Subcutaneous adipose tissue (tissue), 4 donors: ENCODE measurements around the gene STK35. TPM values are rescaled to one million over a fixed set of nuclear protein-coding genes. Genes with fewer than 3 reads are reported as not detected.

Source experiments
- total RNA-seq, 4 donors: library from RNA; depleted of rRNA; stranded (reverse); fragments of >200 nt; gene quantifications; one replicate each; pipeline ENCODE4 v1.1.0, GENCODE V29; 2016
- TF ChIP-seq, protein P1 (sequence below): fragments of 450-650 bp; IDR thresholded peaks from one replicate; pipeline ENCODE4 v1.5.1; 2016; ENCODE audit warnings: low read depth, mild to moderate bottlenecking, control low read depth, antibody characterized with exemption, moderate library complexity

The STK35 gene
- total RNA-seq, 4 donors from 2014 or later: 8.8 to 28.1 (median 11.1) TPM

GRCh38 chr20:2169456-2170088 is 67.9 kb downstream of the STK35 start:
- TF ChIP-seq, protein P1, sequence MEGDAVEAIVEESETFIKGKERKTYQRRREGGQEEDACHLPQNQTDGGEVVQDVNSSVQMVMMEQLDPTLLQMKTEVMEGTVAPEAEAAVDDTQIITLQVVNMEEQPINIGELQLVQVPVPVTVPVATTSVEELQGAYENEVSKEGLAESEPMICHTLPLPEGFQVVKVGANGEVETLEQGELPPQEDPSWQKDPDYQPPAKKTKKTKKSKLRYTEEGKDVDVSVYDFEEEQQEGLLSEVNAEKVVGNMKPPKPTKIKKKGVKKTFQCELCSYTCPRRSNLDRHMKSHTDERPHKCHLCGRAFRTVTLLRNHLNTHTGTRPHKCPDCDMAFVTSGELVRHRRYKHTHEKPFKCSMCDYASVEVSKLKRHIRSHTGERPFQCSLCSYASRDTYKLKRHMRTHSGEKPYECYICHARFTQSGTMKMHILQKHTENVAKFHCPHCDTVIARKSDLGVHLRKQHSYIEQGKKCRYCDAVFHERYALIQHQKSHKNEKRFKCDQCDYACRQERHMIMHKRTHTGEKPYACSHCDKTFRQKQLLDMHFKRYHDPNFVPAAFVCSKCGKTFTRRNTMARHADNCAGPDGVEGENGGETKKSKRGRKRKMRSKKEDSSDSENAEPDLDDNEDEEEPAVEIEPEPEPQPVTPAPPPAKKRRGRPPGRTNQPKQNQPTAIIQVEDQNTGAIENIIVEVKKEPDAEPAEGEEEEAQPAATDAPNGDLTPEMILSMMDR: no peak

GRCh38 chr20:2170404-2170803 is 68.8 kb downstream of the STK35 start:
- TF ChIP-seq, protein P1: no peak

- TF ChIP-seq, protein P1: no peak
Observed at GRCh38 chr20:2171266-2171790, 69.7 kb downstream of the STK35 start.

DNA sequence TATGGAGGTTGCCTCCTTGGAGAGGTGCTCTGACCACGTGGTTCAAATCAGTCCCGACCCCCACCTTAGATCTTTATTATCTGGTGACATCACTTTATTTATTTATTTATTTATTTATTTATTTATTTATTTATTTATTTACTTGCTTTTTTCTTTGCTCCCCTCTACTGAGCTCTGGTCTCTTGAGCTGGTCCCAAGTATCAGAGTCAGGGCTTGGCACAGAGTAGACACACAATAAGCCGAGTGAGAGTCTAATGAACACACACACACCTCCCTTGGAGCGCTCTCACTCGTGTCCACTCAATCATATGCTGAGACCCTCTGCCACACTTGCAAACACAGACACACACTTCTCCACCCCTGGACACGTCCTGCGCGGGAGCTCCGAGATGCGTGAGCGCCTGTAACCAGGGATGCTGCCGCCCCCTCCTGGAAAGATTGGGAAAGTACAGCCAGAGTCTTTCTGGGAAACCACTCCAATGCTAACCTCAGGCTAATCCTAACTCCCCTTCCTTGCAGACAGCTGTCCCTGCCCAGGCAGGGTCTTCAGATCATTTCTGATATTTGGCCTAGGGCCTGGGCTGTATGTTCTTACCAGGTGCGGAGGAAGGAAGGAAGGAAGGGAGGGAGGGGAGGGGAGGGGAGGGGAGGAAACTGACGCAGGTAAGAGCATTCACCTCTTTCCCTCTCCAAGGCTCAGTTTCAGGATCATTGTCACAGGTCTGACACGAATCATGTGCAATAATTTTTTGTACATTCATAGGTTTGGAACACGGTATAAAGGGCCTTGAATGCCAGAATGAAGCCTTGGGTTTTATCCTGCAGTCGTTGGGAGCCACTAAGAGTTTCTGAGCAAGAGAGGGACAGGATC is 70.9 kb downstream of the STK35 start:
- TF ChIP-seq, protein P1: no peak

DNA sequence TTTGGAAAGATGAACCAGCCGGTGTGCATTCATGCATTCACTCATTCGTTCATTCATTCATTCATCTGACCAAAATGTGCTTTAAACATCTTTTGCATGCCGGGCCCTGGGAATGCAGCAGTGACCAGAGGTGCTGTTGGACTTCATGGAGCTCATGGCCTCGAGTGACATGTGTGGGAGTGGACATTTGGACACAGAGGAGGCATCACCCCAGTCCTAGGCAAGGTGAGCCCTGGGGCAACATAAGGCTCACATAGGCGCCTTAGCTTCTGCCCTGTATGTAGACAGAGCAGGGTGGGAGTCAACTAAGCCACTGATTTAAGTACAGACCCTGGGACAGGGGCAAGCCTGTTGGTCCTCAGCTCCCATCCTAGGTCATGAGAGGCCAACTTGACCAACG is 71.6 kb downstream of the STK35 start:
- TF ChIP-seq, protein P1: no peak

DNA sequence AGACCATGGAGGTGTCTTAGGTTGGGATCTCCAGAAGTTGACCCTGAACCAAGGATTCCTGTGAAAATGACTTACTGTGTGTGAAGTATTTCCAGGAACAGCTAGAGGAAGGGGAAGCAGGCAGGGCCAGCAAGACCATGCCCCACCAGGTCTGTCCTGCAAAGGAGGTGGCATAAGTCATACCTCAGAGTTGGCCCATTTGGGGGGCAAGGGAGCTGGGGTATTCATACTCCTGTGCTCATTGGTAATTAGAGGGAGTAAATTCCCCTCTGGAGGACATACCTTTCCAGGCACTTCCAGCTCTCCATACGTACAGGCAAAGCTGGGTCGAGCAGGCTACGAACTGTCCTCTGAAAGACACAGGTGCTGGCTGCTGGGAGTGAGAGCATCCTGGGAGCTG is 72.4 kb downstream of the STK35 start:
- TF ChIP-seq, protein P1: no peak

- TF ChIP-seq, protein P1: no peak
Observed at GRCh38 chr20:2176946-2177345, 75.3 kb downstream of the STK35 start.
